SK-N-SH (cell line): ENCODE measurements around the gene ITPA. TPM values are rescaled to one million over a fixed set of nuclear protein-coding genes. Genes with fewer than 3 reads are reported as not detected.
"Not testable (repeated sequence)": the region's sequence is repeated elsewhere in the genome, so short reads cannot be mapped to it uniquely, and the experiment has no call there.

Source experiments
- CTCF ChIA-PET: fragments of 300-600, 350-600 bp; formaldehyde crosslinking; extraction: SDS; loops from one replicate; lab custom pipeline; 2021; lab: Yijun Ruan, JAX
- POLR2A ChIA-PET: fragments of 350-600 bp; sonication (Branson Sonifier 250); formaldehyde crosslinking; extraction: SDS; loops from one replicate; lab custom pipeline; 2020; ENCODE audit warnings: antibody characterized with exemption, inconsistent platforms; lab: Yijun Ruan, JAX
- DNase-seq: peaks from one replicate; pipeline ENCODE4 v3.0.0; 2012
- H2AFZ ChIP-seq: fragments of 200-600 bp; sonication (generic); 2 replicates; pipeline ENCODE4 v1.8.1; 2016; ENCODE audit warnings: antibody characterized with exemption, mild to moderate bottlenecking, low read depth
- H3F3A ChIP-seq: fragments of 200-600 bp; sonication (generic); replicated peaks from 2 replicates; pipeline ENCODE3; 2016; ENCODE audit warnings: antibody characterized with exemption, mild to moderate bottlenecking; ENCODE audit not compliant: insufficient read depth
- H3K27ac ChIP-seq, 2 experiments: fragments of 200-500 bp in 1 of 2; fragments of 200-600 bp in 1 of 2; sonication (Bioruptor generic) in 1 of 2; sonication (generic), shearing (Covaris generic) in 1 of 2; 2 replicates each; pipeline versions ENCODE4 v1.5.1 to v1.6.1; 2014 to 2016; ENCODE audit warnings: low read depth in 2 of 2, inconsistent platforms in 1 of 2, low read length in 1 of 2, mild to moderate bottlenecking in 1 of 2, mixed read lengths in 1 of 2
- H3K27me3 ChIP-seq: fragments of 200-600 bp; sonication (generic), shearing (Covaris generic); 2 replicates; pipeline ENCODE4 v1.6.1; 2016; ENCODE audit warnings: mixed run types; ENCODE audit not compliant: insufficient read depth
- H3K36me3 ChIP-seq, 2 experiments: fragments of 200-500 bp in 1 of 2; fragments of 200-600 bp in 1 of 2; sonication (Bioruptor generic) in 1 of 2; sonication (generic) in 1 of 2; replicated peaks in 1 of 2; 2 replicates each; pipeline versions ENCODE3 to v1.5.1; 2014 to 2016; ENCODE audit warnings: low read length in 1 of 2, mild to moderate bottlenecking in 1 of 2; ENCODE audit not compliant: insufficient read depth in 2 of 2, control insufficient read depth in 1 of 2
- H3K4me1 ChIP-seq, 2 experiments: fragments of 200-500 bp in 1 of 2; fragments of 200-600 bp in 1 of 2; sonication (Bioruptor generic) in 1 of 2; sonication (generic), shearing (Covaris generic) in 1 of 2; 2 replicates each; pipeline versions ENCODE4 v1.5.1 to v1.6.1; 2014 to 2016; ENCODE audit warnings: low read depth in 1 of 2, low read length in 1 of 2, mixed run types in 1 of 2; ENCODE audit not compliant: insufficient read depth in 2 of 2, control insufficient read depth in 1 of 2
- H3K4me2 ChIP-seq: fragments of 200-600 bp; sonication (generic), shearing (Covaris generic); 2 replicates; pipeline ENCODE4 v1.6.1; 2017; ENCODE audit warnings: mixed run types
- H3K4me3 ChIP-seq, 2 experiments: fragments of 200-500 bp in 1 of 2; fragments of 200-600 bp in 1 of 2; sonication (Bioruptor generic) in 1 of 2; sonication (generic), shearing (Covaris generic) in 1 of 2; 2 replicates each; pipeline versions ENCODE4 v1.5.1 to v1.8.1; 2014 to 2016; ENCODE audit warnings: low read depth in 2 of 2, inconsistent platforms in 1 of 2, low read length in 1 of 2, mild to moderate bottlenecking in 1 of 2, mixed read lengths in 1 of 2, moderate library complexity in 1 of 2
- H3K79me2 ChIP-seq: fragments of 200-600 bp; sonication (generic); 2 replicates; pipeline ENCODE4 v1.8.1; 2017; ENCODE audit warnings: mild to moderate bottlenecking; ENCODE audit not compliant: insufficient read depth
- H3K9ac ChIP-seq: fragments of 200-600 bp; sonication (generic); 2 replicates; pipeline ENCODE4 v1.6.1; 2017; ENCODE audit warnings: mixed run types
- H3K9me2 ChIP-seq: fragments of 200-600 bp; sonication (generic); 2 replicates; pipeline ENCODE4 v1.6.1; 2017; ENCODE audit warnings: mixed run types
- H3K9me3 ChIP-seq: fragments of 200-600 bp; sonication (generic); 2 replicates; pipeline ENCODE4 v1.6.1; 2017; ENCODE audit warnings: mixed run types, mild to moderate bottlenecking, moderate library complexity
- H4K20me1 ChIP-seq: fragments of 200-600 bp; sonication (generic); 2 replicates; pipeline ENCODE4 v1.6.1; 2017; ENCODE audit warnings: mild to moderate bottlenecking, mixed run types; ENCODE audit not compliant: insufficient read depth
- ELF1 ChIP-seq: IDR thresholded peaks from 2 replicates; pipeline ENCODE4 v1.4.0; 2012
- MAX ChIP-seq: IDR thresholded peaks from 2 replicates; pipeline ENCODE4 v1.4.0; 2012; ENCODE audit warnings: low read depth
- NRF1 ChIP-seq: IDR thresholded peaks from 2 replicates; pipeline ENCODE4 v1.6.1; 2012; ENCODE audit warnings: low read depth, mild to moderate bottlenecking, low read length
- POLR2AphosphoS5 ChIP-seq: IDR thresholded peaks from 2 replicates; pipeline ENCODE4 v1.6.1; 2012; ENCODE audit warnings: low read depth, low read length
- RCOR1 ChIP-seq: fragments of 150-350 bp; IDR thresholded peaks from 2 replicates; pipeline ENCODE4 v1.6.1; 2017; ENCODE audit warnings: antibody characterized with exemption, low read length
- REST ChIP-seq: IDR thresholded peaks from 2 replicates; pipeline ENCODE4 v1.6.1; 2012; ENCODE audit warnings: mild to moderate bottlenecking, low read depth, low read length, moderate library complexity
- SIN3A ChIP-seq: IDR thresholded peaks from 2 replicates; pipeline ENCODE4 v1.6.1; 2012; ENCODE audit warnings: low read depth, mild to moderate bottlenecking, low read length, moderate library complexity, borderline replicate concordance
- USF1 ChIP-seq: IDR thresholded peaks from 2 replicates; pipeline ENCODE4 v1.4.0; 2012; ENCODE audit warnings: low read depth, borderline replicate concordance
- WGBS: methylation state at CpG from one replicate; pipeline ENCODE4 v1.1.6; 2017; ENCODE audit warnings: low lambda C conversion rate; 5-methylcytosine and 5-hydroxymethylcytosine counted together
- polyA plus RNA-seq, 3 experiments: library from polyadenylated mRNA; depleted of rRNA; stranded (reverse); fragments of >200 nt; gene quantifications; 2 replicates each; pipeline ENCODE4 v1.2.3, GENCODE V29; 2012

Gene ITPA
- polyA plus RNA-seq, 1 of the 3 experiments (the other 2 are of a cell fraction), result 66.7 TPM

- H3K36me3 ChIP-seq, result peaks cover 6 to 18% of the 10 kb centered on the region in 2 experiments
- no peaks in the 10 kb centered on the region for H4K20me1 ChIP-seq
- ChIA-PET CTCF (interaction anchor here (0.9 kb wide), 1 partner anchor 9 kb away, joined by 3 read pairs; no protein-coding TSS in a partner anchor), POLR2A (no interaction called here)
- TF ChIP-seq SIN3A (no peak), POLR2AphosphoS5 (no peak), ELF1 (no peak), USF1 (no peak), RCOR1 (no peak), MAX (no peak), REST (no peak), NRF1 (no peak)
- H3K79me2 ChIP-seq, result peaks cover 49% of the 10 kb centered on the region
- H3K9ac ChIP-seq, result no peak overlapping the region
- H3K9me2 ChIP-seq, result no peaks in the 10 kb centered on the region
- H3F3A ChIP-seq, result no peaks in the 10 kb centered on the region
- H3K9me3 ChIP-seq, result no peaks in the 10 kb centered on the region
- WGBS, result 95% methylated on average over 7 of the region's 7 CpGs
- no peaks in the 10 kb centered on the region for H3K27me3 ChIP-seq
- no peak overlapping the region for H3K4me2 ChIP-seq
- H3K4me1 ChIP-seq, result peaks cover 7 to 9% of the 10 kb centered on the region in 2 experiments; a peak in 1 of 4 replicates
- no peak overlapping the region for H2AFZ ChIP-seq
- no peak overlapping the region for H3K4me3 ChIP-seq
- no peak overlapping the region for H3K27ac ChIP-seq
- no peak for DNase-seq
Observed at GRCh38 chr20:3213226-3213625, 3.9 kb downstream of the ITPA start.

GRCh38 chr20:3215359-3215917, 6.1 kb downstream of the ITPA start:
- CTCF ChIA-PET, result interaction anchor here (0.8 to 2.8 kb wide), 2 partner anchors 12 to 61 kb away, joined by 3 to 8 read pairs; no protein-coding TSS in a partner anchor
- H3F3A ChIP-seq, H3K4me2 ChIP-seq, H3K9me3 ChIP-seq, H3K9ac ChIP-seq, H4K20me1 ChIP-seq, POLR2A ChIA-PET, H3K27ac ChIP-seq, H3K4me1 ChIP-seq, H3K4me3 ChIP-seq, H2AFZ ChIP-seq, H3K27me3 ChIP-seq, DNase-seq, H3K9me2 ChIP-seq: not testable (repeated sequence)
- 97% methylated on average over 6 of the region's 7 CpGs for WGBS
- peaks cover 11 to 18% of the 10 kb centered on the region in 2 experiments for H3K36me3 ChIP-seq
- H3K79me2 ChIP-seq, result peaks cover 26% of the 10 kb centered on the region
